ENCODE data around the gene SYNPO2. TPM values are rescaled to one million over a fixed set of nuclear protein-coding genes. Genes with fewer than 3 reads are reported as not detected.

The SYNPO2 gene
- total RNA-seq, 3 donors from 2014 or later (not counting 1 experiment from before 2014, with no cell fraction given), result 0.18 to 0.85 (median 0.56) TPM

DNA sequence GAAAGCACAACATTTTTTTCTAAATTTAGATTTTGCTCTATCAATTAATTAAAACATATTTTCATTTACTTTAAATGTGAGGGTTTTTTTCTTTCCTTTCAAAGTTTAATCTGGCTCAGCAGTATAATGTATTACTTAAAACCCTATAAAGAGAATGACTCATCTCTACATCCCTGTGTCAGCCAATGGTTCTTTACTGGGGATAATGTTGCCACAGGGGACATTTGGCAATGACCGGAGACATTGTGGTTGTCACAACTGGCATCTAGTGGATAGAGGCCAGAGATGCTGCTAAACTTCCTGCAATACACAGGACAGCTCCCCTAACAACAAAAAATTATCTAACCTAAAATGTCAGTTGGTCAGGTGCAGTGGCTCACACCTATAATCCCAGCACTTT lies 53.8 kb downstream of the SYNPO2 start:
- TF ChIP-seq, protein P1, sequence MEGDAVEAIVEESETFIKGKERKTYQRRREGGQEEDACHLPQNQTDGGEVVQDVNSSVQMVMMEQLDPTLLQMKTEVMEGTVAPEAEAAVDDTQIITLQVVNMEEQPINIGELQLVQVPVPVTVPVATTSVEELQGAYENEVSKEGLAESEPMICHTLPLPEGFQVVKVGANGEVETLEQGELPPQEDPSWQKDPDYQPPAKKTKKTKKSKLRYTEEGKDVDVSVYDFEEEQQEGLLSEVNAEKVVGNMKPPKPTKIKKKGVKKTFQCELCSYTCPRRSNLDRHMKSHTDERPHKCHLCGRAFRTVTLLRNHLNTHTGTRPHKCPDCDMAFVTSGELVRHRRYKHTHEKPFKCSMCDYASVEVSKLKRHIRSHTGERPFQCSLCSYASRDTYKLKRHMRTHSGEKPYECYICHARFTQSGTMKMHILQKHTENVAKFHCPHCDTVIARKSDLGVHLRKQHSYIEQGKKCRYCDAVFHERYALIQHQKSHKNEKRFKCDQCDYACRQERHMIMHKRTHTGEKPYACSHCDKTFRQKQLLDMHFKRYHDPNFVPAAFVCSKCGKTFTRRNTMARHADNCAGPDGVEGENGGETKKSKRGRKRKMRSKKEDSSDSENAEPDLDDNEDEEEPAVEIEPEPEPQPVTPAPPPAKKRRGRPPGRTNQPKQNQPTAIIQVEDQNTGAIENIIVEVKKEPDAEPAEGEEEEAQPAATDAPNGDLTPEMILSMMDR (IDR thresholded peaks at IDR 0.05), result no peak
- no peaks in the 10 kb centered on the region for H3K9me3 ChIP-seq (ENCODE audit: control insufficient read depth, insufficient read depth, low read length)
- DNase-seq (no peak), ATAC-seq (no peak)
- no peak overlapping the region for H3K4me3 ChIP-seq (ENCODE audit: low read length)
- intact Hi-C loops (cut with micrococcal nuclease), result no loop called here
- Mint-ChIP-seq H3K36me3 (no peaks in the 10 kb centered on the region), H3K4me3 (no peak overlapping the region), H3K4me1 (no peaks in the 10 kb centered on the region), H3K27ac (no peak overlapping the region), H3K27me3 (ENCODE audit: low read depth in 2 of 2) (peaks cover 10 to 25% of the 10 kb centered on the region in 2 donors), H3K9me3 (no peaks in the 10 kb centered on the region)
- no peaks in the 10 kb centered on the region for H3K4me1 ChIP-seq (ENCODE audit: control insufficient read depth, insufficient read depth, low read length)
- 83% methylated on average over 1 of the region's 1 CpG for WGBS (ENCODE audit: insufficient coverage)
- H3K36me3 ChIP-seq (ENCODE audit: control insufficient read depth, insufficient read depth, low read length), result no peaks in the 10 kb centered on the region
- no peaks in the 10 kb centered on the region for H3K27me3 ChIP-seq (ENCODE audit: control insufficient read depth, insufficient read depth, low read length)
- no peak overlapping the region for H3K27ac ChIP-seq (ENCODE audit: low read length)

DNA sequence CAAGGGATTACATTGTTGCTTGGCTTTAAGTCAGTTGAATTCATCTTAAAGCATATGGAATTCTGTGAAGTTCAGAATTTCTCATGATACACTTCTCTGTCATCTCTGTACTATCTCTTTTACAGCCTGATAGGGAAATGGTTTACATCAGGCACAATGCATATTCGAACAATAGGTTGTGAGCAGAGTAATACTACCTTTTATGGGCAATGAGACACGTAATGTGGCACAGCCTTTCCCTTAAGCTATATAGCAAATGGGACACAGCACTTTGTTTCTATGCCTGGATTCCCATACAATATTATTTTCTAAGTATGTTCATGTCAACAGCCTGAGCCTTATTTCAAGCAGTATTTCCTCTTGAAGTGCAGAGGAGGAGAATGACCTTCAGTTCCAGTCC lies 58.4 kb downstream of the SYNPO2 start:
- H3K9me3 Mint-ChIP-seq, result no peaks in the 10 kb centered on the region
- H3K27me3 Mint-ChIP-seq (ENCODE audit: low read depth in 2 of 2), result peaks cover 4 to 20% of the 10 kb centered on the region in 2 donors
- H3K27ac Mint-ChIP-seq, result no peak overlapping the region
- Histone ChIP-seq H3K4me3 (ENCODE audit: low read length) (no peak overlapping the region), H3K27me3 (ENCODE audit: control insufficient read depth, insufficient read depth, low read length) (no peaks in the 10 kb centered on the region), H3K4me1 (ENCODE audit: control insufficient read depth, insufficient read depth, low read length) (no peaks in the 10 kb centered on the region), H3K36me3 (ENCODE audit: control insufficient read depth, insufficient read depth, low read length) (no peaks in the 10 kb centered on the region), H3K27ac (ENCODE audit: low read length) (no peak overlapping the region), H3K9me3 (ENCODE audit: control insufficient read depth, insufficient read depth, low read length) (no peaks in the 10 kb centered on the region)
- no peak for ATAC-seq
- H3K4me3 Mint-ChIP-seq, result no peak overlapping the region
- H3K36me3 Mint-ChIP-seq, result no peaks in the 10 kb centered on the region
- H3K4me1 Mint-ChIP-seq, result no peaks in the 10 kb centered on the region
- DNase-seq, result no peak
- TF ChIP-seq, protein P1 (IDR thresholded peaks at IDR 0.05), result no peak
- intact Hi-C loops (cut with micrococcal nuclease), result no loop called here
- 66% methylated on average over 2 of the region's 2 CpGs for WGBS (ENCODE audit: insufficient coverage)

DNA sequence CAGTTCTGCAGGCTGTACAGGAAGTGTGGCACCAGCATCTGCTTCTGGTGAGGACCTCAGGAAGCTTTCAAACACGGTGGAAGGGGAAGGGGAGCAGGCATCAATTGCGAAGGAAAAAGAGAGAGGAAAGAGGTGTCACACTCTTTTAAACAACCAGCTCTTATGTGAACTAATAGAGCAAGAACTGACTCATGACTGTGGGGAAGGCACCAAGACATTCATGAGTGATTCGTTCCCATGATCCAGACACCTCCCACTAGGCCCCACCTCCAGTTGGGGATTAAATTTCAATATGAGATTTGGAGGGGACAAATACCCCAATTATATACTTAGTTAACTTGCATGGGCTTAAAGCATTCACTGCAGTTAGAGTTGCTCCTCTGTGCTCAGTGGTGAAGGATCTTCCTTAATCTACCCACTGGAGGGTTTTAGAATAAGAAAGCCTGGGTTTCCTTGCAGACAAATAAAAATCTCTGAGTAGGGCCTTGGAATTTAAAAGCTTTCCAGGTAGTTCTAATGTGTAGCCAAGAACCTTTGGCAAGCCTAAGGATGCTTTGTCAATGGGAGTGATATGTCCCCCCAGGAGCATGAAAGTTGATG lies 60.0 kb downstream of the SYNPO2 start:
- no peak overlapping the region for H3K27ac ChIP-seq (ENCODE audit: low read length)
- TF ChIP-seq, protein P1 (IDR thresholded peaks at IDR 0.05), result no peak
- no peaks in the 10 kb centered on the region for H3K4me1 ChIP-seq (ENCODE audit: control insufficient read depth, insufficient read depth, low read length)
- Mint-ChIP-seq H3K27me3 (ENCODE audit: low read depth in 2 of 2) (peaks cover 4 to 20% of the 10 kb centered on the region in 2 donors), H3K4me1 (no peaks in the 10 kb centered on the region), H3K9me3 (no peaks in the 10 kb centered on the region), H3K27ac (no peak overlapping the region), H3K36me3 (no peaks in the 10 kb centered on the region), H3K4me3 (no peak overlapping the region)
- H3K27me3 ChIP-seq (ENCODE audit: control insufficient read depth, insufficient read depth, low read length), result no peaks in the 10 kb centered on the region
- intact Hi-C loops (cut with micrococcal nuclease), result no loop called here
- no peak overlapping the region for H3K4me3 ChIP-seq (ENCODE audit: low read length)
- 0% methylated on average over 1 of the region's 3 CpGs for WGBS (ENCODE audit: insufficient coverage)
- H3K36me3 ChIP-seq (ENCODE audit: control insufficient read depth, insufficient read depth, low read length), result no peaks in the 10 kb centered on the region
- no peaks in the 10 kb centered on the region for H3K9me3 ChIP-seq (ENCODE audit: control insufficient read depth, insufficient read depth, low read length)
- DNase-seq (no peak), ATAC-seq (no peak)

DNA sequence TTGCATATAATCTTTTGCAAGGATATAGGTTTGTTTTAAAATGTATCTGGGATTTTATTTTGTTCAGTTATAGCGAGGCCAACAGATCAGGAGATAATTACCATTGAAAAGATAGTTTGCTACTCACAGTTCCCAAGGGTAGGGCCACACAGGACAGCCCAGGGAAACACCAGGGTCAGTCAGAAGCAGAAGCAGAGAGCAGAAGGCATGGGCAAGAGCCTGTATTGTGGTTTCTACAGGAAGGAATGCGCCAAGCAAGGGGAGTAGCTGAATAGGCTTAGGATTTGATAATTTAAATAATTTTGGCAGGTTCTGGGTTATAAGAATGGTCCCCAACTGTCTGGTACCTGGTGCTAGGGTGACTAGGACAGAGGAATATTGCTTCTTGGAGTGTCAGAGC lies 61.6 kb downstream of the SYNPO2 start:
- DNase-seq, result no peak
- TF ChIP-seq, protein P1 (IDR thresholded peaks at IDR 0.05), result no peak
- no peaks in the 10 kb centered on the region for H3K9me3 ChIP-seq (ENCODE audit: control insufficient read depth, insufficient read depth, low read length)
- ATAC-seq, result no peak
- WGBS (ENCODE audit: insufficient coverage), result 80% methylated on average over 2 of the region's 2 CpGs
- H3K4me1 ChIP-seq (ENCODE audit: control insufficient read depth, insufficient read depth, low read length), result no peaks in the 10 kb centered on the region
- H3K4me1 Mint-ChIP-seq, result no peaks in the 10 kb centered on the region
- no peaks in the 10 kb centered on the region for H3K27me3 ChIP-seq (ENCODE audit: control insufficient read depth, insufficient read depth, low read length)
- H3K4me3 ChIP-seq (ENCODE audit: low read length), result no peak overlapping the region
- H3K27ac Mint-ChIP-seq, result no peak overlapping the region
- H3K27me3 Mint-ChIP-seq (ENCODE audit: low read depth in 2 of 2), result peaks cover 7 to 28% of the 10 kb centered on the region in 2 donors
- no peaks in the 10 kb centered on the region for H3K36me3 Mint-ChIP-seq
- no peaks in the 10 kb centered on the region for H3K36me3 ChIP-seq (ENCODE audit: control insufficient read depth, insufficient read depth, low read length)
- H3K9me3 Mint-ChIP-seq, result no peaks in the 10 kb centered on the region
- H3K27ac ChIP-seq (ENCODE audit: low read length), result no peak overlapping the region
- intact Hi-C loops (cut with micrococcal nuclease), result no loop called here
- H3K4me3 Mint-ChIP-seq, result no peak overlapping the region

All from natural killer cell (primary cell).